Skeletal muscle tissue (tissue), 4 donors: ENCODE measurements around the gene MAP4K3. TPM values are rescaled to one million over a fixed set of nuclear protein-coding genes. Genes with fewer than 3 reads are reported as not detected.

Experiments used
- H3K27ac ChIP-seq: one replicate; pipeline ENCODE4 v1.7.0; 2013; ENCODE audit warnings: mild to moderate bottlenecking, low read depth, low read length, inconsistent platforms
- H3K27me3 ChIP-seq, 3 donors: one replicate each; pipeline ENCODE4 v1.7.0; 2013; ENCODE audit warnings: low read length in 3 of 3; ENCODE audit not compliant: control insufficient read depth in 3 of 3, insufficient read depth in 3 of 3
- H3K36me3 ChIP-seq, 3 donors: one replicate each; pipeline ENCODE4 v1.7.0; 2013; ENCODE audit warnings: low read length in 3 of 3; ENCODE audit not compliant: control insufficient read depth in 3 of 3, insufficient read depth in 3 of 3
- H3K4me1 ChIP-seq, 3 donors: one replicate each; pipeline ENCODE4 v1.7.0; 2013; ENCODE audit warnings: low read length in 3 of 3, mild to moderate bottlenecking in 3 of 3; ENCODE audit not compliant: control insufficient read depth in 3 of 3, insufficient read depth in 3 of 3
- H3K4me3 ChIP-seq, 3 donors: one replicate each; pipeline ENCODE4 v1.7.0; 2013; ENCODE audit warnings: low read length in 3 of 3
- H3K9ac ChIP-seq, 3 donors: one replicate each; pipeline ENCODE4 v1.7.0; 2013; ENCODE audit warnings: low read length in 3 of 3, mild to moderate bottlenecking in 3 of 3, moderate library complexity in 2 of 3, low read depth in 1 of 3
- H3K9me3 ChIP-seq, 3 donors: one replicate each; pipeline ENCODE4 v1.7.0; 2013; ENCODE audit warnings: low read length in 3 of 3; ENCODE audit not compliant: control insufficient read depth in 3 of 3
- total RNA-seq: library from RNA; depleted of rRNA; stranded (reverse); fragments of >200 nt; gene quantifications from one replicate; pipeline ENCODE4 v1.2.3, GENCODE V29; 2014
- donor health status: Osteomylitis.

Gene MAP4K3
- total RNA-seq, 1 donor from 2014 or later = 59.5 TPM

DNA sequence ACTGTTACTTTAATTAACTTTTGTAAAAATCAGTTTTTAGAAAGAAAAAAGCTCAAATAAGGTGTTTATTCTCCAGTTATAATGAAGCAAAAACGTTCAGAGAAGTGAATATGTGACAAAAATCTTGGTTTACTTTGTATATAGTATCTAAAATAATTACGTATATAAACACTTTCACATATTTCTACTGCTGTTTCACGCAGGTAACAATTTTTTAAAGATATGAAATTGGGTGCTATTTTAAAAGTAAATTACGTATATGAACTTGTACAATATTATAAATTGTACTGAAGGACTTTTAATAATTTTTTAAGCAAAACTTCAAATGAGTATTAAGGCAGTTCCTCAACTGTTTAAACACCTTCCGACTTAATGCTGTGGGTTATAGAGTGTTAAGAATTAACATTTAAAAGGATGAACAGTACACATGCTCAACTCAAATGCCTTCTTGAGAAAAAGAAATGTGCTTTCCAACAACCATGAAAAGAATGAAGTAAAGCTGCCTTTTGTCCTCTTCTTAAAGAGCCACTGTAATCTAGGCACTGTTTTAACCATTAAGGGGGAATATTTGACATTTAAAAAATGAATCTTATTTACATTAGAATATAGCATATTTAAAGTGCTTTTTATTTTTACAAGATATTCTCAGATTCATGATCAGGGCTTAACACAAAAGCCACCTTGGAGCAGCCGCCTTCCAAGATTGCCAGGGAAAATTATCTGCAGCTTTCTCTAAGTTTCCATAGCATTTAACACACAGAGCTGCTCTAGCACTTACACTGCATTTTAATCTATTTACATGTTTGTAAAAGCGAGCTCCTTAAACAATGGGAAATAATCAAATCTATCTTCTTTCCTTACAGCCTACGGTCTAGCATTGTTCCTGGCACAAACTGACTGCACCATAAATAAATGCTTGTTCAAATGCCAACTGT lies 136.8 kb downstream of the MAP4K3 start:
- Histone ChIP-seq H3K4me1 (no peaks in the 10 kb centered on the region), H3K9me3 (no peaks in the 10 kb centered on the region), H3K27ac (no peak overlapping the region), H3K27me3 (no peaks in the 10 kb centered on the region), H3K36me3 (peaks cover 0 to 7% (median 6%) of the 10 kb centered on the region in 3 donors), H3K9ac (no peak overlapping the region), H3K4me3 (no peak overlapping the region)

DNA sequence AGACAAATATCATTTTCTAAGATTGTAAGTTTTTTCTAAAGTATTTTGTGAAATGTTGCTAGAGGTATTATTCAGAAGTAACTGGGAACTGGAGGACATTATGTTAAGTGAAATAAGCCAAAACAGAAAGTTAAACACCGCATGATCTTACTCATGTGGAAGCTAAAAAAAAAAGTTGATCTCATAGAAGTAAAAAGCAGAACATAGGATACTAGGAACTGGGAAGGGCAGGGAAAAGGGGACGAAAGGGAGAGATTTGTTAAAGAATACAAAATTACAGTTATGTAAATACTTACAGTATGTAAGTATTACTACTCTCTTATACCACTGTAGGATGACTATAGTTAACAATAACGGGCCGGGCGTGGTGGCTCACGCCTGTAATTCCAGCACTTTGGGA lies 146.7 kb downstream of the MAP4K3 start:
- Histone ChIP-seq H3K4me1 (no peaks in the 10 kb centered on the region), H3K27ac (no peak overlapping the region), H3K9ac (no peak overlapping the region), H3K27me3 (no peaks in the 10 kb centered on the region), H3K36me3 (peaks cover 29 to 38% (median 36%) of the 10 kb centered on the region in 3 donors), H3K9me3 (no peaks in the 10 kb centered on the region), H3K4me3 (no peak overlapping the region)

DNA sequence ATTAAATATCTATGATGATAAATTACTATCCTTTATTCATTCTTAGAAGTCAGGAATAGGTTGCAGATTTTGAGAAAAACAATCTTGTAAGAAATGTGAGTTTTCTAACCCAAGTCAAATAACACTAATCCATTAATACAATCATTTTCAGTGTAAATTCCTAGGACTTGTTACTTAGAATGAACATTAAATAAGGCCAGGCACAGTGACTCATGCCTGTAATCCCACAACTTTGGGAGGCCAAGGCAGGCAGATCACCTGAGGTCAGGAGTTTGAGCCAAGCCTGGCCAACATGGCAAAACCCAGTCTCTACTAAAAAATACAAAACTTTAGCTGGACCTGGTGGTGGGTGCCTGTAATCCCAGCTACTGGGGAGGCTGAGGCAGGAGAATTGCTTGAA lies 147.5 kb downstream of the MAP4K3 start:
- Histone ChIP-seq H3K27ac (no peak overlapping the region), H3K4me1 (no peaks in the 10 kb centered on the region), H3K36me3 (peaks cover 31 to 43% (median 36%) of the 10 kb centered on the region in 3 donors), H3K9me3 (no peaks in the 10 kb centered on the region), H3K4me3 (no peak overlapping the region), H3K9ac (no peak overlapping the region), H3K27me3 (no peaks in the 10 kb centered on the region)

- Histone ChIP-seq H3K36me3 (peaks cover 20 to 50% (median 40%) of the 10 kb centered on the region in 3 donors), H3K9ac (no peak overlapping the region), H3K27me3 (no peaks in the 10 kb centered on the region), H3K4me3 (no peak overlapping the region), H3K9me3 (no peaks in the 10 kb centered on the region), H3K4me1 (no peaks in the 10 kb centered on the region), H3K27ac (no peak overlapping the region)
Measured at GRCh38 chr2:39283561-39283960, 153.5 kb downstream of the MAP4K3 start.

DNA sequence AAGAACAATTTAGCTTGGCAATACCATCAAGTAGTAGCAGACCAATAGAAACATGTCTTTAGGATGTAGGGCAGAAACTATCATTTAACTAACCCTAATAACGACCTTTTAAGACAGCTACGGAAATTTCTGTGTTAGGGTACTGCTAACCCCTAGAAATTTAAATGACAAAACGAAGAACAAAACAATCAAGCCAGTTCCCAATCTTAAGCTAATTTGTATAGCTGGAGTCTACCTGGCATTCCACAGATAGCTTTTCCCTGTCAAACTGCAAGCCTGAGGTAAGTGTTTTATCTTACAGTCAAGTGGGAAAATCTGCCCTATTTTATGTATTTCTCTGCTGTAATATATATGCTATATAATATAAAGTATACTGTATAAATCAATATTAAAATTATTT lies 155.7 kb downstream of the MAP4K3 start:
- H3K36me3 ChIP-seq = peaks cover 31 to 49% (median 45%) of the 10 kb centered on the region in 3 donors

DNA sequence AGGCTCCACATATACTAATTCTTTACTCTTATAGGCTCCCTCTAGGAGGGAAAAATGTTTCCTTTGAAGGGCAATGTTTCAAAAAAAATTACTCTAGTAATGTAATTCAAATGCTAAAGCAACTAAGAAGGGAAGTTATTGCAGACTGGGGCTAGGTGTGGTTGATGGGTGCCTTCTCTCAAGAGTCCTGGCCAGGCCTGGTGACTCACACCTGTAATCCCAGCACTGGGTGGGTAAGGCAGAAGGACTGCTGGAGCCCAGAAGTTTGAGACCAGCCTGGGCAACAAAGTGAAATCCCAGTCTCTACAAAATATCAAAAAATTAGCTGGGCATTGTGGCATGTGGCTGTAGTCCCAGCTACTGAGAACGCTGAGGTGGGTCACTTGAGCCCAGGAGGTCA lies 162.1 kb downstream of the MAP4K3 start:
- Histone ChIP-seq H3K9ac (no peak overlapping the region), H3K27ac (no peak overlapping the region), H3K36me3 (peaks cover 27 to 54% (median 40%) of the 10 kb centered on the region in 3 donors), H3K27me3 (no peaks in the 10 kb centered on the region), H3K9me3 (no peaks in the 10 kb centered on the region), H3K4me1 (no peaks in the 10 kb centered on the region), H3K4me3 (no peak overlapping the region)

More for the DNA sequence above, 155.7 kb downstream of the MAP4K3 start:
- H3K4me3 ChIP-seq = no peak overlapping the region
- H3K4me1 ChIP-seq = no peaks in the 10 kb centered on the region
- H3K9ac ChIP-seq = no peak overlapping the region
- no peaks in the 10 kb centered on the region for H3K9me3 ChIP-seq
- H3K27ac ChIP-seq = no peak overlapping the region
- no peaks in the 10 kb centered on the region for H3K27me3 ChIP-seq

- H3K9me3 ChIP-seq = no peaks in the 10 kb centered on the region
- H3K9ac ChIP-seq = no peak overlapping the region
- H3K27ac ChIP-seq = no peak overlapping the region
- no peaks in the 10 kb centered on the region for H3K27me3 ChIP-seq
- peaks cover 11 to 27% (median 24%) of the 10 kb centered on the region in 3 donors for H3K36me3 ChIP-seq
- H3K4me1 ChIP-seq = no peaks in the 10 kb centered on the region
- no peak overlapping the region for H3K4me3 ChIP-seq
Measured at GRCh38 chr2:39269941-39270340, 167.1 kb downstream of the MAP4K3 start.

DNA sequence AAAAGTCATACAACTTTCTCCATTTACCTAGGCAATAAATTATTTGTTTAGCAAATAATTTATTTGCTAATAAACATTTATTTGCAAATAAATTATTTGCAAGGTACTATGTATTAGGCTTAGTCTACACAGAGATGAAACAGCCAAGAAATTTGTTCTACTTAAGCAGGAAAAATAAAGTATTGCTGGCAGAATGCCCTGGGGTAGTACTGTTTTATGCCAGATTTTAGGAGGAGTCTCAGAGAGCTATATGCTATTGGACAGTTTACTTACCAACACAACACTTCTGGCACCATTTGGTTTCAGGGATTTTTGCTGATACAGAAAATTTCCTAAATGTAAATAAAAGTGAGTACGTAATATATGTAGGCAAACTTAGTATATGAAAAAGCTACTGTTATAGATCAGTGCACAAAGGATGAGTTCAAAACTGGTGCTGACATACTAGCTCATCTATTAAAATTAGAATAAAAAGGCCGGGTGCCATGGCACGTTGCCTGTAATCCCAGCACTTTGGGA lies 170.1 kb downstream of the MAP4K3 start:
- no peak overlapping the region for H3K27ac ChIP-seq
- no peaks in the 10 kb centered on the region for H3K27me3 ChIP-seq
- H3K4me1 ChIP-seq = no peaks in the 10 kb centered on the region
- no peak overlapping the region for H3K9ac ChIP-seq
- no peaks in the 10 kb centered on the region for H3K9me3 ChIP-seq
- no peak overlapping the region for H3K4me3 ChIP-seq
- H3K36me3 ChIP-seq = peaks cover 11 to 27% (median 25%) of the 10 kb centered on the region in 3 donors

DNA sequence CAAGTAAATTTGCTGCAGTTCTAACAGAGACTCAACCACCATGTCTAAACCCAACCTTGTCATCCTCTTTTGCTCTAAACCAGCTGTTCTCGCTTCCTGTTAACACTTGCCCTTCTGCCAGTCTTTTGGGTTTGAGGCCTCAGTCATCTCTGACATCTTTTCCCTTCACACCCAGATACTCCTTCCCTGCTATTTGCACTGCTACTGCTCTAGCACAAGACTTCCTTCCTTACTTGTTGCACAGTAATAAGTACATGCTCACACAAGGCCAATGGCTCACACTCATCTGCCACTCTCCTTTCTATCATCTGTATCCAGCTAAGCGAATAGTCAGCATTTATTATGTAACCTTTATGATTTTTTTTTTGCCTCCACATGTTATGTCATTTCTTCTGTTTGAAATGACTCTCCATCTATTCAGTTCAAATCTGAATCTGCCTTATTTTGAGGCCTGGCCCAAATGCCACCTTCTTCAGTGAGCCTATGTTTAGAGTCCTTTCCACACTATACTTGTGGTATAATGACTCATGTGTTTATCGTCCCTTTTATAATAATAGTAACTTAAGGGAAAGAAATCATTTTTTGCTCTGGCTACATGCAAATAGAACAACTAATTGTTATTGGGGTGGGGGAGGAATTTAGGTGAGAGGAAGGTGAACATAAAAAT lies 170.8 kb downstream of the MAP4K3 start:
- Histone ChIP-seq H3K27ac (no peak overlapping the region), H3K4me3 (no peak overlapping the region), H3K27me3 (no peaks in the 10 kb centered on the region), H3K36me3 (peaks cover 8 to 25% (median 23%) of the 10 kb centered on the region in 3 donors), H3K4me1 (no peaks in the 10 kb centered on the region), H3K9ac (no peak overlapping the region), H3K9me3 (no peaks in the 10 kb centered on the region)

- H3K27ac ChIP-seq = no peak overlapping the region
- H3K4me3 ChIP-seq = no peak overlapping the region
- no peaks in the 10 kb centered on the region for H3K4me1 ChIP-seq
- H3K9ac ChIP-seq = no peak overlapping the region
- peaks cover 10 to 23% (median 22%) of the 10 kb centered on the region in 3 donors for H3K36me3 ChIP-seq
- no peaks in the 10 kb centered on the region for H3K27me3 ChIP-seq
- H3K9me3 ChIP-seq = no peaks in the 10 kb centered on the region
Measured at GRCh38 chr2:39265315-39265714, 171.8 kb downstream of the MAP4K3 start.
